ENCODE data around the gene FHOD1. TPM values are rescaled to one million over a fixed set of nuclear protein-coding genes. Genes with fewer than 3 reads are reported as not detected.

Gene FHOD1
- total RNA-seq, 1 donor from 2014 or later: 71.7 TPM

GRCh38 chr16:67190448-67191399, 56.6 kb downstream of the FHOD1 start:
- peaks cover 6% of the 10 kb centered on the region for H3K36me3 Mint-ChIP-seq (ENCODE audit: unreplicated experiment)
- DNase-seq (ENCODE audit: extremely low spot score, unreplicated experiment): no peak
- no peak for TF ChIP-seq CTCF (IDR thresholded peaks at IDR 0.05)
- no peak overlapping the region for H3K27ac Mint-ChIP-seq (ENCODE audit: unreplicated experiment)
- H3K9me3 Mint-ChIP-seq (ENCODE audit: unreplicated experiment): no peaks in the 10 kb centered on the region
- H3K4me3 Mint-ChIP-seq (ENCODE audit: unreplicated experiment): peak overlapping the region; percentile 34
- peaks cover 27% of the 10 kb centered on the region for H3K4me1 Mint-ChIP-seq (ENCODE audit: unreplicated experiment)
- no peaks in the 10 kb centered on the region for H3K27me3 Mint-ChIP-seq (ENCODE audit: unreplicated experiment)

- DNase-seq (ENCODE audit: extremely low spot score, unreplicated experiment): no peak
- no peak for TF ChIP-seq CTCF (IDR thresholded peaks at IDR 0.05)
- peaks cover 33% of the 10 kb centered on the region for H3K4me1 Mint-ChIP-seq (ENCODE audit: unreplicated experiment)
- H3K36me3 Mint-ChIP-seq (ENCODE audit: unreplicated experiment): peaks cover 4% of the 10 kb centered on the region
- no peaks in the 10 kb centered on the region for H3K9me3 Mint-ChIP-seq (ENCODE audit: unreplicated experiment)
- no peak within 1 kb of the TSS for H3K27ac Mint-ChIP-seq (ENCODE audit: unreplicated experiment)
- no peaks in the 10 kb centered on the region for H3K27me3 Mint-ChIP-seq (ENCODE audit: unreplicated experiment)
- no peak within 1 kb of the TSS for H3K4me3 Mint-ChIP-seq (ENCODE audit: unreplicated experiment)
Observed at GRCh38 chr16:67190041-67190440, 57.2 kb downstream of the FHOD1 start, which contains the start of gene EXOC3L1. EXOC3L1 (minus strand) TSS chr16:67190136; CDS start chr16:67189676, 460 bp downstream.

GRCh38 chr16:67188798-67189197, 58.5 kb downstream of the FHOD1 start:
- no peaks in the 10 kb centered on the region for H3K27me3 Mint-ChIP-seq (ENCODE audit: unreplicated experiment)
- no peak for DNase-seq (ENCODE audit: extremely low spot score, unreplicated experiment)
- peaks cover 33% of the 10 kb centered on the region for H3K4me1 Mint-ChIP-seq (ENCODE audit: unreplicated experiment)
- no peaks in the 10 kb centered on the region for H3K36me3 Mint-ChIP-seq (ENCODE audit: unreplicated experiment)
- no peak overlapping the region for H3K4me3 Mint-ChIP-seq (ENCODE audit: unreplicated experiment)
- TF ChIP-seq CTCF (IDR thresholded peaks at IDR 0.05): no peak
- H3K9me3 Mint-ChIP-seq (ENCODE audit: unreplicated experiment): no peaks in the 10 kb centered on the region
- H3K27ac Mint-ChIP-seq (ENCODE audit: unreplicated experiment): no peak overlapping the region

GRCh38 chr16:67188323-67188722, 59.0 kb downstream of the FHOD1 start:
- H3K36me3 Mint-ChIP-seq (ENCODE audit: unreplicated experiment): no peaks in the 10 kb centered on the region
- DNase-seq (ENCODE audit: extremely low spot score, unreplicated experiment): no peak
- no peaks in the 10 kb centered on the region for H3K9me3 Mint-ChIP-seq (ENCODE audit: unreplicated experiment)
- H3K4me1 Mint-ChIP-seq (ENCODE audit: unreplicated experiment): peaks cover 28% of the 10 kb centered on the region
- TF ChIP-seq CTCF (IDR thresholded peaks at IDR 0.05): no peak
- H3K27ac Mint-ChIP-seq (ENCODE audit: unreplicated experiment): no peak overlapping the region
- H3K27me3 Mint-ChIP-seq (ENCODE audit: unreplicated experiment): no peaks in the 10 kb centered on the region
- H3K4me3 Mint-ChIP-seq (ENCODE audit: unreplicated experiment): no peak overlapping the region

GRCh38 chr16:67187175-67187890, 59.9 kb downstream of the FHOD1 start:
- H3K27me3 Mint-ChIP-seq (ENCODE audit: unreplicated experiment): no peaks in the 10 kb centered on the region
- no peak overlapping the region for H3K27ac Mint-ChIP-seq (ENCODE audit: unreplicated experiment)
- no peaks in the 10 kb centered on the region for H3K36me3 Mint-ChIP-seq (ENCODE audit: unreplicated experiment)
- no peak overlapping the region for H3K4me3 Mint-ChIP-seq (ENCODE audit: unreplicated experiment)
- H3K4me1 Mint-ChIP-seq (ENCODE audit: unreplicated experiment): peaks cover 18% of the 10 kb centered on the region
- no peaks in the 10 kb centered on the region for H3K9me3 Mint-ChIP-seq (ENCODE audit: unreplicated experiment)
- DNase-seq (ENCODE audit: extremely low spot score, unreplicated experiment): no peak
- no peak for TF ChIP-seq CTCF (IDR thresholded peaks at IDR 0.05)
